Endodermal cell (in vitro differentiated cells): Measurements from ENCODE around the gene PDE4A. TPM values are rescaled to one million over a fixed set of nuclear protein-coding genes. Genes with fewer than 3 reads are reported as not detected.

Experiments
- DNase-seq: peaks from one replicate; pipeline ENCODE4 v3.0.0-alpha.2; 2017
- H3K27ac ChIP-seq: 2 replicates; pipeline ENCODE4 v1.5.1; 2013; ENCODE audit warnings: mild to moderate bottlenecking, low read depth, low read length, moderate library complexity
- H3K27me3 ChIP-seq: 2 replicates; pipeline ENCODE4 v1.6.1; 2013; ENCODE audit warnings: mild to moderate bottlenecking, low read length, moderate library complexity; ENCODE audit not compliant: insufficient read depth, control insufficient read depth, poor library complexity, severe bottlenecking
- H3K36me3 ChIP-seq: 2 replicates; pipeline ENCODE4 v1.7.0; 2013; ENCODE audit warnings: mild to moderate bottlenecking, low read length, moderate library complexity; ENCODE audit not compliant: control insufficient read depth, insufficient read depth
- H3K4me1 ChIP-seq: one replicate; pipeline ENCODE4 v1.7.0; 2013; ENCODE audit warnings: low read length; ENCODE audit not compliant: control insufficient read depth, insufficient read depth
- H3K4me3 ChIP-seq: 2 replicates; pipeline ENCODE4 v1.5.1; 2013; ENCODE audit warnings: mild to moderate bottlenecking, low read length, moderate library complexity
- H3K9ac ChIP-seq: 2 replicates; pipeline ENCODE4 v1.6.1; 2013; ENCODE audit warnings: mild to moderate bottlenecking, low read length, moderate library complexity; ENCODE audit not compliant: poor library complexity, severe bottlenecking; ENCODE audit errors: extremely low read depth
- H3K9me3 ChIP-seq: 2 replicates; pipeline ENCODE4 v1.6.1; 2013; ENCODE audit warnings: mild to moderate bottlenecking, low read length, moderate library complexity; ENCODE audit not compliant: control insufficient read depth
- H3K27ac Mint-ChIP-seq: 2 replicates; pipeline ENCODE4 v1.8.0; 2020; ENCODE audit warnings: mixed read lengths
- H3K27me3 Mint-ChIP-seq: 2 replicates; pipeline ENCODE4 v1.8.0; 2021; ENCODE audit warnings: mild to moderate bottlenecking, mixed read lengths; ENCODE audit not compliant: insufficient read depth
- H3K36me3 Mint-ChIP-seq: 2 replicates; pipeline ENCODE4 v1.8.0; 2020; ENCODE audit warnings: low read depth, mixed read lengths
- H3K4me1 Mint-ChIP-seq: 2 replicates; pipeline ENCODE4 v1.8.0; 2020; ENCODE audit warnings: mixed read lengths
- H3K4me3 Mint-ChIP-seq: 2 replicates; pipeline ENCODE4 v1.8.0; 2020; ENCODE audit warnings: mild to moderate bottlenecking, moderate library complexity, mixed read lengths
- H3K9me3 Mint-ChIP-seq: 2 replicates; pipeline ENCODE4 v1.8.0; 2020; ENCODE audit warnings: mild to moderate bottlenecking, mixed read lengths
- WGBS, 2 experiments: methylation state at CpG; one replicate each; pipeline versions ENCODE4 v1.1.5 to v1.1.7; 2013; ENCODE audit warnings: missing lambda C conversion rate in 2 of 2, mixed read lengths in 1 of 2; ENCODE audit not compliant: insufficient coverage in 1 of 2, insufficient read length in 1 of 2; 5-methylcytosine and 5-hydroxymethylcytosine counted together
- total RNA-seq, 2 donors: library from RNA; stranded (reverse); fragmentation: NEBNext Ultra II Directional in 1 of 2; extraction: Animal tissue kit (Norgen Biotek cat#: 25700) in 1 of 2; gene quantifications; 2 replicates in 1 of 2; 3 replicates in 1 of 2; pipeline ENCODE4 v1.2.1, GENCODE V29; 2021
- TF ChIP-seq, protein P1 (sequence below): fragments of 200-600 bp; sonication (generic); conservative IDR thresholded peaks from 2 replicates; pipeline ENCODE4 v1.5.0; 2021; ENCODE audit warnings: antibody characterized with exemption, mild to moderate bottlenecking

Gene PDE4A
- total RNA-seq, 2 donors from 2014 or later, result 1.7 to 2.6 TPM

DNA sequence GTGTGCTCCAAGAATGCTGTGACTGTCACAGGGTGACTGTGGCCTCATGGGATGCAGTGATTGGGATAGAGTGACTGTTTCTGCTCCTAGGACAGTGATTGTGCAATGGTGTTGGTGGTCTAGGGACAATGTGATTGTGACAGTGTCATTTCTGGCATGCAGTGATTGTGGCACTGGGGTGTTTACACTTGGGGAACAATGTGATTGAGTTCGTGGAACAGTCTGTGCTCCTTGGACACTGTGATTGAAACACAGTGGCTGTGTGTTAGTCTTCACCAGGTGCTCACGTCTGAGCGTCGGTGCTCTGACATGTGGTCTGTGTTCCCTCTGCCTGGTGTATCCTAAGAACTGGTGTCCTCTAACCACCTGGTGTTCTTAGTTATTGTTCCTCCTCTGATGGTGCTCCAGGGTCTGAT is 1.7 kb downstream of the PDE4A start:
- TF ChIP-seq, protein P1, sequence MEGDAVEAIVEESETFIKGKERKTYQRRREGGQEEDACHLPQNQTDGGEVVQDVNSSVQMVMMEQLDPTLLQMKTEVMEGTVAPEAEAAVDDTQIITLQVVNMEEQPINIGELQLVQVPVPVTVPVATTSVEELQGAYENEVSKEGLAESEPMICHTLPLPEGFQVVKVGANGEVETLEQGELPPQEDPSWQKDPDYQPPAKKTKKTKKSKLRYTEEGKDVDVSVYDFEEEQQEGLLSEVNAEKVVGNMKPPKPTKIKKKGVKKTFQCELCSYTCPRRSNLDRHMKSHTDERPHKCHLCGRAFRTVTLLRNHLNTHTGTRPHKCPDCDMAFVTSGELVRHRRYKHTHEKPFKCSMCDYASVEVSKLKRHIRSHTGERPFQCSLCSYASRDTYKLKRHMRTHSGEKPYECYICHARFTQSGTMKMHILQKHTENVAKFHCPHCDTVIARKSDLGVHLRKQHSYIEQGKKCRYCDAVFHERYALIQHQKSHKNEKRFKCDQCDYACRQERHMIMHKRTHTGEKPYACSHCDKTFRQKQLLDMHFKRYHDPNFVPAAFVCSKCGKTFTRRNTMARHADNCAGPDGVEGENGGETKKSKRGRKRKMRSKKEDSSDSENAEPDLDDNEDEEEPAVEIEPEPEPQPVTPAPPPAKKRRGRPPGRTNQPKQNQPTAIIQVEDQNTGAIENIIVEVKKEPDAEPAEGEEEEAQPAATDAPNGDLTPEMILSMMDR, result no peak
- H3K4me3 ChIP-seq, result no peak overlapping the region
- peaks cover 3% of the 10 kb centered on the region for H3K4me1 ChIP-seq
- no peak overlapping the region for H3K4me3 Mint-ChIP-seq
- no peak overlapping the region for H3K27ac ChIP-seq
- H3K27me3 ChIP-seq, result peaks cover 98% of the 10 kb centered on the region
- DNase-seq, result no peak
- no peaks in the 10 kb centered on the region for H3K9me3 Mint-ChIP-seq
- H3K36me3 ChIP-seq, result no peaks in the 10 kb centered on the region
- no peak overlapping the region for H3K27ac Mint-ChIP-seq
- no peaks in the 10 kb centered on the region for H3K36me3 Mint-ChIP-seq
- H3K9me3 ChIP-seq, result no peaks in the 10 kb centered on the region
- peaks cover 15% of the 10 kb centered on the region for H3K4me1 Mint-ChIP-seq
- WGBS, 2 experiments, result 77 to 82% methylated on average over 4 of the region's 4 CpGs
- H3K27me3 Mint-ChIP-seq, result peaks cover 95% of the 10 kb centered on the region
- H3K9ac ChIP-seq, result no peak overlapping the region

DNA sequence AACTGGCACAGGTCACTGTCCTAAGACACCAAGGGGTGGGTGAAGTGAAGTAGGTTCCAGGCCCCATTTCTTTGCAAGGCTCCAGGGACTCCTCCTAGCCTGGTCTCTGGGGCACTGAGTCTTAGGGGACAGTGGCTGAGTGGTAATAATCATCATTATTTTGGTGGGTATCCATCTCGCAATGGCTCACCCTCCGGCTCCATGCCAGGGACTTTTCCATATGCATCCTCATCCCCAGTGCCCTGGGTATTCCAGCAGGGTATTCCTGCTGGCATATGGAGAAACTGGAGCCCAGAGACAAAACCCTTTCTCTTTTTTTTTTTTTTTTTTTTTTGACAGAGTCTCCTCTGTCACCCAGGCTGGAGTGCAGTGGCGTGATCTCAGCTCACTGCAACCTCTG is 2.5 kb downstream of the PDE4A start:
- Mint-ChIP-seq H3K27ac (no peak overlapping the region), H3K27me3 (peaks cover 95% of the 10 kb centered on the region), H3K4me3 (no peak overlapping the region), H3K36me3 (no peaks in the 10 kb centered on the region), H3K4me1 (peaks cover 15% of the 10 kb centered on the region), H3K9me3 (no peaks in the 10 kb centered on the region)
- Histone ChIP-seq H3K9me3 (no peaks in the 10 kb centered on the region), H3K4me1 (peaks cover 3% of the 10 kb centered on the region), H3K27me3 (peaks cover 98% of the 10 kb centered on the region), H3K4me3 (no peak overlapping the region), H3K9ac (no peak overlapping the region), H3K27ac (no peak overlapping the region), H3K36me3 (no peaks in the 10 kb centered on the region)
- no peak for DNase-seq
- TF ChIP-seq, protein P1, result no peak
- 89% methylated on average over 3 of the region's 3 CpGs; no CpG with 5 or more reads in 1 of the 2 experiments for WGBS, 2 experiments

GRCh38 chr19:10424011-10424637 is 3.8 kb downstream of the PDE4A start:
- Histone ChIP-seq H3K9ac (no peak overlapping the region), H3K27me3 (peaks cover 98% of the 10 kb centered on the region), H3K36me3 (no peaks in the 10 kb centered on the region), H3K9me3 (no peaks in the 10 kb centered on the region), H3K4me3 (peak overlapping the region; percentile 66), H3K4me1 (no peaks in the 10 kb centered on the region), H3K27ac (no peak overlapping the region)
- H3K27ac Mint-ChIP-seq, result no peak overlapping the region
- H3K36me3 Mint-ChIP-seq, result no peaks in the 10 kb centered on the region
- H3K4me3 Mint-ChIP-seq, result no peak overlapping the region
- peak; percentile 96 for DNase-seq
- H3K27me3 Mint-ChIP-seq, result peaks cover 95% of the 10 kb centered on the region
- TF ChIP-seq, protein P1, result peak; percentile 97
- 7 to 8% methylated on average over 17 to 38 of the region's 38 CpGs for WGBS, 2 experiments
- no peaks in the 10 kb centered on the region for H3K9me3 Mint-ChIP-seq
- peaks cover 5% of the 10 kb centered on the region for H3K4me1 Mint-ChIP-seq
